Mesodermal cell (in vitro differentiated cells): ENCODE measurements around the gene NKAIN4. TPM values are rescaled to one million over a fixed set of nuclear protein-coding genes. Genes with fewer than 3 reads are reported as not detected.

Experiments used
- H3K27ac ChIP-seq: 2 replicates; pipeline ENCODE4 v1.7.0; 2013; ENCODE audit warnings: mild to moderate bottlenecking, low read depth, low read length, moderate library complexity; ENCODE audit not compliant: severe bottlenecking
- H3K36me3 ChIP-seq: 2 replicates; pipeline ENCODE4 v1.7.1; 2013; ENCODE audit warnings: mild to moderate bottlenecking, low read length, moderate library complexity; ENCODE audit not compliant: control insufficient read depth, insufficient read depth
- H3K4me1 ChIP-seq: one replicate; pipeline ENCODE4 v1.7.1; 2013; ENCODE audit warnings: mild to moderate bottlenecking, low read length; ENCODE audit not compliant: insufficient read depth, control insufficient read depth, poor library complexity, severe bottlenecking
- H3K4me3 ChIP-seq: 2 replicates; pipeline ENCODE4 v1.7.0; 2013; ENCODE audit warnings: low read length, control low read depth, mild to moderate bottlenecking; ENCODE audit not compliant: insufficient read depth, poor library complexity, severe bottlenecking; ENCODE audit errors: extremely low read depth
- H3K9me3 ChIP-seq: 2 replicates; pipeline ENCODE4 v1.7.1; 2013; ENCODE audit warnings: mild to moderate bottlenecking, low read length, moderate library complexity; ENCODE audit not compliant: control insufficient read depth
- WGBS, 2 experiments: methylation state at CpG; one replicate each; pipeline ENCODE4 v1.1.5; 2013; ENCODE audit warnings: missing lambda C conversion rate in 2 of 2; ENCODE audit not compliant: insufficient coverage in 2 of 2; 5-methylcytosine and 5-hydroxymethylcytosine counted together
- polyA plus RNA-seq, 2 experiments: library from polyadenylated mRNA; stranded (reverse); fragments of 50-300 nt; gene quantifications; one replicate each; pipeline ENCODE4 v1.2.3, GENCODE V29; 2013

NKAIN4 gene
- polyA plus RNA-seq (2013, experiment 1 of 2), result 10.0 TPM
- 9.2 TPM for polyA plus RNA-seq (2013, experiment 2 of 2)

DNA sequence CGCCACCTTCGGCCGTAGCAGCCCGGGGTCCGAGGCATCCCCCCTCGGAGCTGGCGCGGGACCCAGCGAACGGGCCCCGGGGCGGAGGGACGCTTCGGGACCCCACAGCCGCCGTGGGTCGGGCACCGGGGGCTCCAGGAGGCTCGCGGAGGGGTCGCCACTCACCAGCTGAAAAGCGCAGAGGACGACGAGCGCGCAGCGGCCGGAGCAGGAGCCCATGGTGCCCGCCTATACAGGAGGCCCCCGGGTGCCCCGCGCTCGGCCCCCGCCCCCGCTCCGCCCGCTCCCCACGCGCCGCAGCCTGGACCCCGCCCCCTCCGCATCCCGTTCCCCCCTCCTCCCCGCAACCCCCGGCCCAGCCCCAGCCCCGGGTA is at the start of gene NKAIN4:
NKAIN4 (minus strand) TSS at position 232 of the 374 bp plus-strand sequence; CDS start at position 219, 13 bp downstream.
- WGBS, 2 experiments, result 0 to 1% methylated on average over 19 to 20 of the region's 46 CpGs
- Histone ChIP-seq H3K4me1 (peaks cover 11% of the 10 kb centered on the region), H3K4me3 (peak within 1 kb of the TSS; percentile 40), H3K27ac (no peak within 1 kb of the TSS), H3K36me3 (no peaks in the 10 kb centered on the region), H3K9me3 (no peaks in the 10 kb centered on the region)

DNA sequence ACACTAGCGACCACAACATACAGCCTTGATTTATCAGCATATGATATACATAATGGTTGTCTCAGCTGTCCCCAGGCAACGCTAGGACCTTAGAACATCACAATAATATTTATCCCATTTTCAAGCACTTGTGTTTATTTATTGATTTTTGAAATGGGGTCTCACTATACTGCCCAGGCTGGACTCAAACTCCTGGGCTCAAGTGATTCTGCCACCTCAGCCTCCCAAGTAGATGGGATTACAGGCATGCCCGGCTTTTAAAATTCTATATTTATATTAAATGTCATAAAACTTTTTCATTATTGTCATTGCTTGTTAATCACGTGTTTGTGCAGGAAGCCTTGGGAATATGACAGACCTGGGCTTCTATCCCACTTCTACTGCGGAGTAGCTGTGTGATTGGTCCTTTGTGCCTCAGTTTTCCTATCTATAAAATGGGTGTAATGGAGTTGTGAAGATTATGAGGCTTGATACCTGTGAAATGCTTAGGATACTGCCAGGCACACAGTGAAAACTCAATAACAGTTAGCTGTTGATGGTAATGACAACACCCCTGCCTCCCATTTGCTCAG is 48.9 kb upstream of the NKAIN4 start:
- H3K4me3 ChIP-seq, result no peak overlapping the region
- H3K36me3 ChIP-seq, result no peaks in the 10 kb centered on the region
- WGBS, 2 experiments, result 71 to 100% methylated on average over 1 to 2 of the region's 5 CpGs
- no peaks in the 10 kb centered on the region for H3K4me1 ChIP-seq
- H3K9me3 ChIP-seq, result no peaks in the 10 kb centered on the region
- no peak overlapping the region for H3K27ac ChIP-seq

DNA sequence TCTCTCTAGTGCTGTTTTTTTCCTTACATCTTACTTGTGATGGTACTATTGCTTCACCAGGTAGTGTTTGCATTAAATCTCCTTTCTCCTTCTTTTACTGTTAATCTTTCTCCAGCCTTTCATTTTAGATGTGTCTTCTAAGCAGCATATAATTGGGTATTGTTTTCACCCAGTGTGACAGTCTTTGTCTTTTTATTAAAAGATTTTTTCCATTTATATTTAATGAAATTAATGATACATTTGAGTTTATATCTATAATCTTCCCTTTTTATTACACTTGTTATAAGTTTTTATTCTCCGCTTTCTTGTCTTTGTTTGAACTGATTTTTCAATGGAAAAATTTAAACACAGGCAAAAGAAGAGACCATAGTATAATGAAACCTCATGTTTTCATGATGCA is 47.4 kb upstream of the NKAIN4 start:
- WGBS, 2 experiments, result no CpG with 5 or more reads among the region's 1 CpG
- no peaks in the 10 kb centered on the region for H3K4me1 ChIP-seq
- H3K36me3 ChIP-seq, result no peaks in the 10 kb centered on the region
- no peak overlapping the region for H3K27ac ChIP-seq
- no peak overlapping the region for H3K4me3 ChIP-seq
- no peaks in the 10 kb centered on the region for H3K9me3 ChIP-seq

DNA sequence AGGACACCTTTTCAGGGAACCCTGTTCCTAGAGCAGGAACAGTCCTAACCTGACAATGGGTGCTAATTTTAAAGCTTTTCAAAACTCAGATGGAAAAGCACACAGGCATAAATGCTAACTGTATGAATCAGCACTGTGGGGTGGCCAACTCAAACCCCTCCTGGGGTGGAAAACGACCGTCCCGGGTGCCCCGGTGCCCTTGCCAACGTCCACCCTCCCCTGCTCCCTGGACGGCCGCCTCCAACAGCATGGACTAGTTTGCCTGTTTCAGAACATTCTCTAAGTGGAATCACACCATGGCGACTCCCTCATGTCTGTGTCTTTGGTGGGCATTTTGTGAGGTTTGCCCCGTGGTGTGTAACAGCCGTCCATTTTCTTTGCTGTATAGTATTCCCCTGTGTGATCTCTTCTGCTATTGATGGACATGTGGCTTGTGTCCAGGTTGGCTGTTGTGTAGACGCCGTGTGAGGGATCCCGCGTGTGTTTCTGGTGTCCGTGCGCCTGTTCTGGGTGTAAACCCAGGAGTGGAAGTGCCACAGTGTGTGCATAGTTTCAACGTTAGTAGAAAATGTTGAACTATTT is 44.6 kb upstream of the NKAIN4 start:
- Histone ChIP-seq H3K9me3 (no peaks in the 10 kb centered on the region), H3K36me3 (no peaks in the 10 kb centered on the region), H3K4me1 (no peaks in the 10 kb centered on the region), H3K27ac (no peak overlapping the region), H3K4me3 (no peak overlapping the region)
- WGBS, 2 experiments, result 87 to 88% methylated on average over 16 to 17 of the region's 17 CpGs

DNA sequence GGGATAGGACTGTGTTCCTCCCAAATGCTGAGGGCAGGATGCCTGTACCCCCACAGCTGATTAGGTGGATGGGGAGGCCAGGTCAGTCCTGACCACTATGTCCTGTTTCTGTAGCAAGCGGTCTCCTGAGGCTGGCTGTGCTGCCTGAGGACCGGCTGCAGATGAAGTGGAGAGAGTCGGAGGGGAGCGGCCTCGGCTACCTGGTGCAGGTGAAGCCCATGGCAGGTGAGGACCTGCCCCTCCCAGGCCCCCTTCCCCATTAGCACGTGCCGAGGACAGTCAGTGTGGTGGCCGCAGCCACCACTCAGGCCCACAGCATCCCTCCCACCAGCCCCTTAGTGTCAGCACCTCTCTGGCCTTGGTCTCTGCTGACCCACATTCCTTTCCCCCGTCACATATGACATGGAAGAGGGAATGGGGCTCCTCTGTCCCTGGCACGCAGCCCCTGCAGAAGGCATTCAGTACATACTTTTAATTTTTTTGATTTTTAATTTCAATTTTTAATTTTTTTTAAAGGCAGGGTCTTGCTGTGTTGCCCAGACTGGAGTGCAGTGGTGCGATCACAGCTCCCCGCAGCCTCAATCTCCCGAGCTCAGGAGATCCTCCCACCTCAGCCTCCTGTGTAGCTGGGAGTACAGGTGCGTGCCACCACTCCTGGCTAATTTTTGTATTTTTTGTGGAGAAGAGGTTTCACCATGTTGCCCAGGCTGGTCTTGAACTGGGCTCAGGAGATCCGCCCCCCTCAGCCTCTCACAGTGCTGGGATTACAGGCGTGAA is 43.7 kb upstream of the NKAIN4 start:
- Histone ChIP-seq H3K9me3 (no peaks in the 10 kb centered on the region), H3K27ac (no peak overlapping the region), H3K36me3 (no peaks in the 10 kb centered on the region), H3K4me3 (no peak overlapping the region), H3K4me1 (no peaks in the 10 kb centered on the region)
- 83 to 90% methylated on average over 10 to 13 of the region's 16 CpGs for whole genome bisulfite sequencing, 2 experiments

DNA sequence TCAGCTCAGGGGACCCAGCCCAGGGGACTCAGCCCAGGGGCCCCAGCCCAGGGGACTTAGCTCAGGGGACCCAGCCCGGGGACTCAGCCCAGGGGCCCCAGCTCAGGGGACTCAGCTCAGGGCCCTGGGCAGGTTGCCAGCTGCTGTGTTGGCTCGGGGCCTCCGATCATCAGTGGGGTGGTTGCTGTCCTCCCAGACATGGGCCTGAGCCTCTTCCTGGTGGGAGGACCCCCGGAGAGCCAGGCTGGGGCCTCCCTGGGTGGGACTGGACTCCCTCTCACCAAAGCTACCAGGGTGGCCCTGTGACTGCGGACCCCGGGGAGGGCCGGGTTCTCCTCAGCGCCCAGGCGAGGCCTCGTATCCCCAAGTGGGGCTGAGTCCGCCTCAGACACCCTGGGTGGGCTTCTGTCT is 43.1 kb upstream of the NKAIN4 start:
- Histone ChIP-seq H3K36me3 (no peaks in the 10 kb centered on the region), H3K27ac (no peak overlapping the region), H3K4me1 (no peaks in the 10 kb centered on the region), H3K9me3 (no peaks in the 10 kb centered on the region), H3K4me3 (no peak overlapping the region)
- whole genome bisulfite sequencing, 2 experiments, result 94 to 96% methylated on average over 11 of the region's 11 CpGs

DNA sequence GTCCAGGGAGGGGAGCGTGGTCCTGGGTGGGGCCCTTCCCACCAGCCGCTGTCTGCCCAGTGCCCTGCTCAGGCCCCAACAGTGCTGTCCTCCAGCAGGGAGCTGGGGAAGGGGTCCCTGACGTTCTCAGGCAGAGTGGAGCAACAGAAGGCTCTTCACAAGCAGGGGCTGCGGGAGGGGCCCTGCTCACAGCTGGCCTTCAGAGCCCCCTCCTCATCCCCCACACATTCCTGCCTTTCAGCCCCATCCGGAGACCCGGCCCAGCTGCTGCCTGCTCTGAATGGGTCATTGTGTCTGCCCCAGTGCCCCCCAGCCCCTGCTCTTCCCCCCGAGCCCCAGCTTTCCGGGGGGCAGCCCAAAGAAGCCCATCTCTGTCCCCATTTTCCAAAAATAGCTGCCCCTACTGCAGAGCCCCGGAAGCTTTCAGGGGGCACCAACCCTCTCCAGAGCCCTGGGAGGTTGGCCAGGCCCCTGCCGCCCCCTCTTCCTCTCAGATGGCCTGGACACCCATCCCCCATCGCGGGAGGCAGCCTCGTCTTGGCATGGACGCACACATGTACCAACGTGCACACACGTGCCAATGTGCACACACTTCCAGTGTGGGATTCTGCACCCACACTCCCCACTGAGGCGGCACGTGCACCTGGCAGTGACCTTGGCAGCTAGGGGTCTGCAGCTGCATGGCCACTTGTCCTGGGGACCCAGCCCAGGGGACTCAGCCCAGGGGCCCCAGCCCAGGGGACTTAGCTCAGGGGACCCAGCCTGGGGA is 42.5 kb upstream of the NKAIN4 start:
- no peak overlapping the region for H3K27ac ChIP-seq
- no peak overlapping the region for H3K4me3 ChIP-seq
- H3K36me3 ChIP-seq, result no peaks in the 10 kb centered on the region
- WGBS, 2 experiments, result 64 to 78% methylated on average over 7 to 12 of the region's 18 CpGs
- no peaks in the 10 kb centered on the region for H3K4me1 ChIP-seq
- no peaks in the 10 kb centered on the region for H3K9me3 ChIP-seq

DNA sequence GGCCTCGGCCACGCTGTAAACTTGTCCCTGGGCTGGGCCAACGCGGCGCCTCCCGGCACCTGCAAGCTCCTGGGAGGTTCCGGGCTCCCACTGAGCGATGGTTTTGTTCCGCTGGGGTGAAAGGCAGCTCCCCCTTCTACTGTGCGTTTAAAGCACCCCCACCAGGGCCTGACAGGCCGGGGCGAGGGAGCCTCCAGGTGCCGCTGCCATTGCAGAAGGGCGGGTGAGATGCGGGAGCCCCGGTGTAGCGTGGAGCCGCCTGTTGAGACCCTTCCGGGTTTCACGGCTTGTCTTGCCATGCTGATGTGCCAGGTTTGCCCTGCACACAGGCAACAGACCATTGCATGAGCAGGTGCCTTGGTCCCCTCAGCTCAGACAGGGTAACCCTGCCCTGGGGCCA is 41.6 kb upstream of the NKAIN4 start:
- H3K4me3 ChIP-seq, result no peak overlapping the region
- H3K9me3 ChIP-seq, result no peaks in the 10 kb centered on the region
- H3K27ac ChIP-seq, result no peak overlapping the region
- WGBS, 2 experiments, result 58 to 65% methylated on average over 19 of the region's 20 CpGs
- no peaks in the 10 kb centered on the region for H3K36me3 ChIP-seq
- no peaks in the 10 kb centered on the region for H3K4me1 ChIP-seq

DNA sequence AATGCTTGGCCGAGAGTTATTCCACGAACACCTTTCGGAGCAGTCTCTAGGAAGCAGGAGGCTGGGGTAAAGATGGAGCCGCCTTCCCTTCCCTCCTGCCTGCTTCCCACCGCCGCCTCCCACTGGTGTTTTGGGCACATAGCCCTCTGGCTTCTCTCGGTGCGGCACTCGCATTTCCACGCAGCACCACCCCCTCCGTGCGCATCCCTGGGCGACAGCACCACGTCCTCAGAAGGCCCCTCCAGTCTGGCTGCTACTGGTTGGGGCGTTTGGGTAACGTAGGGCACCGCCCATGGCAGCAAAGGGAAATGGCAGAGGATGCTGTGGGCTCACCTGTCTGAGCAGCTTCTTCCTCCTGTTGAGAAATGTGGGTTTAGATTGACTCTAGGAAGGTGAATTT is 41.2 kb upstream of the NKAIN4 start:
- Histone ChIP-seq H3K27ac (no peak overlapping the region), H3K4me1 (no peaks in the 10 kb centered on the region), H3K4me3 (no peak overlapping the region), H3K36me3 (no peaks in the 10 kb centered on the region), H3K9me3 (no peaks in the 10 kb centered on the region)
- WGBS, 2 experiments, result 52 to 54% methylated on average over 11 to 13 of the region's 17 CpGs

DNA sequence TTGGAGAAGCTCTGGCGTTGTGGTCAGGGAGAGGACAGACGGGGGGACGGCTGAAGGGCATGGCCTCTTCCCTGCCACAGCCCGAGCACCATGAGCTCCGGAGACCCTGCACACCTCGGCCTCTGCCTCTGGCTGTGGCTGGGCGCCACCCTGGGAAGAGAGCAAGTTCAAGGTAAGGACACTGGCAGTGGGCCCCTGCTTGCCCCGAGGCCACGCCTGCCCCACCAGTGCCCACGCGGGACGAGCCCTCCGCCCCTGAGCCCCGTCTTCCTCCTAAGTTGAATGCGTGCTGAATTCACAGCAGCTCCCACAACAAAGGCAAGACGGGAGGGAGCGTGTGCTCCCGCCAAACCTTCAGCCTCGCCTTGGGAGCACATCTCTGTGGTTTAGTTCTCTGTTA is 40.8 kb upstream of the NKAIN4 start:
- Histone ChIP-seq H3K27ac (no peak overlapping the region), H3K36me3 (no peaks in the 10 kb centered on the region), H3K4me1 (no peaks in the 10 kb centered on the region), H3K9me3 (no peaks in the 10 kb centered on the region), H3K4me3 (no peak overlapping the region)
- WGBS, 2 experiments, result 77 to 79% methylated on average over 18 to 19 of the region's 19 CpGs
